ENCODE results near the gene ZFX.

The ZFX gene

GRCh38 chrX:24156177-24156576 is 6.6 kb downstream of the ZFX start:
- TF ChIP-seq REST (IDR thresholded peaks at IDR 0.05; ENCODE audit: insufficient read depth in 1 of 2, low read depth in 2 of 2, low read length in 2 of 2) (no peak), POLR2AphosphoS5 (IDR thresholded peaks at IDR 0.05; ENCODE audit: low read depth, low read length) (no peak), TAF1 (IDR thresholded peaks at IDR 0.05; ENCODE audit: borderline replicate concordance, insufficient read depth, low read length) (no peak), FOXP2 (optimal IDR thresholded peaks at IDR 0.05; ENCODE audit: borderline replicate concordance, extremely low read depth, extremely low read length, insufficient read depth) (no peak), SIN3A (IDR thresholded peaks at IDR 0.05; ENCODE audit: borderline replicate concordance, insufficient read depth, low read length) (no peak)

GRCh38 chrX:24158881-24159280 is 9.4 kb downstream of the ZFX start:
- TF ChIP-seq POLR2AphosphoS5 (IDR thresholded peaks at IDR 0.05; ENCODE audit: low read depth, low read length) (no peak), SIN3A (IDR thresholded peaks at IDR 0.05; ENCODE audit: borderline replicate concordance, insufficient read depth, low read length) (no peak), REST (IDR thresholded peaks at IDR 0.05; ENCODE audit: insufficient read depth in 1 of 2, low read depth in 2 of 2, low read length in 2 of 2) (no peak), TAF1 (IDR thresholded peaks at IDR 0.05; ENCODE audit: borderline replicate concordance, insufficient read depth, low read length) (no peak), FOXP2 (optimal IDR thresholded peaks at IDR 0.05; ENCODE audit: borderline replicate concordance, extremely low read depth, extremely low read length, insufficient read depth) (no peak)

GRCh38 chrX:24166078-24166477 is 16.5 kb downstream of the ZFX start:
- TF ChIP-seq REST (IDR thresholded peaks at IDR 0.05; ENCODE audit: insufficient read depth in 1 of 2, low read depth in 2 of 2, low read length in 2 of 2) (no peak), SIN3A (IDR thresholded peaks at IDR 0.05; ENCODE audit: borderline replicate concordance, insufficient read depth, low read length) (no peak), POLR2AphosphoS5 (IDR thresholded peaks at IDR 0.05; ENCODE audit: low read depth, low read length) (no peak), TAF1 (IDR thresholded peaks at IDR 0.05; ENCODE audit: borderline replicate concordance, insufficient read depth, low read length) (no peak)

GRCh38 chrX:24167719-24168472 is 18.4 kb downstream of the ZFX start:
- TF ChIP-seq POLR2AphosphoS5 (IDR thresholded peaks at IDR 0.05; ENCODE audit: low read depth, low read length): no peak
- no peak for TF ChIP-seq TAF1 (IDR thresholded peaks at IDR 0.05; ENCODE audit: borderline replicate concordance, insufficient read depth, low read length)
- TF ChIP-seq SIN3A (IDR thresholded peaks at IDR 0.05; ENCODE audit: borderline replicate concordance, insufficient read depth, low read length): no peak
- no peak for TF ChIP-seq REST (IDR thresholded peaks at IDR 0.05; ENCODE audit: insufficient read depth in 1 of 2, low read depth in 2 of 2, low read length in 2 of 2)
- no peak for TF ChIP-seq FOXP2 (optimal IDR thresholded peaks at IDR 0.05; ENCODE audit: borderline replicate concordance, extremely low read depth, extremely low read length, insufficient read depth)
